GM21381 (cell line): ENCODE measurements around the gene BPNT1.

Experiments used
- ATAC-seq: cut with Tn5 transposase; IDR thresholded peaks from one replicate; pipeline ENCODE4 v1.9.1; 2021; ENCODE audit warnings: mild to moderate bottlenecking, moderate library complexity; ENCODE audit not compliant: unreplicated experiment

BPNT1 gene

DNA sequence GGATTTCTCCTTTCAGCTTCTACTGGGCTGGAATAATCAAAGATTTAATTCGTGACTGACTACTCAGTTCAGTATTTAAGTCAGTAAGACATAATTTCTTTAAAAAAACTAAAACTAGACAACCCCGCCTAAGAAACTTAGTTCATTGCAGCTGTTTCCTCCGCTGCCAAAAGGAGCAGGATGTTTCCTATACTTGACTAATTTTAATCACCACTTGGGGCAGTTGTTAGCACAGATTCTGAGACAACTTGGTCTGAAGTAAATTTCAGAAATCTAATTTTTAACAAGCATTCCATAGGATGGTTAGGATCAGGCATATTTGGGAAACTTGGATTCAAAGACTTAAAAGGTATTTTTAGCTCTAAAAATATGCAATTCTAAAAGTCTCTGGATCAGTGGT, 77.3 kb downstream of the BPNT1 start:
- ATAC-seq, result no peak

DNA sequence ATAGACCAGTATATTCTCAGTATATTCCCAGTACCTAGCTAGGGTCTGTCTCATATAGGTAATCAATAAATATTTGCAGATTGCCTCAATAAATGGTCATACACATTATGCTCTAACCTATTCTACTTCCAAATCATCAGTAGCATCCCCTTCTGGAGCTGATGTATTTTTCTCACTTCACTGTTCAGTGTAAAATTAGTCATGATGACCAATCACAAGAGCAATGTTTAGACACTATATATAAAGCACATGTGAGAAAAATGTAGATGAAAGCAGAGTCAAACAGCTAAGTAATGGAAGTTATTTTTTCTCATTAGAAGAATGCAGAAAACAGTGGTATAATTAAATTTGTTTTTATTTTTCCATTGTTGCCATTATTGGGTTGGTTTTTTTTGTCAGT, 78.0 kb downstream of the BPNT1 start:
- ATAC-seq, result no peak
